Esophagus (tissue), 2 donors: Measurements from ENCODE around the gene SPAAR. TPM values are rescaled to one million over a fixed set of nuclear protein-coding genes. Genes with fewer than 3 reads are reported as not detected.

Experiments
- H3K27ac ChIP-seq, 2 donors: one replicate each; pipeline ENCODE4 v1.5.1; 2013; ENCODE audit warnings: low read depth in 2 of 2, mild to moderate bottlenecking in 2 of 2, inconsistent platforms in 1 of 2, low read length in 1 of 2, moderate library complexity in 1 of 2
- H3K27me3 ChIP-seq, 2 donors: one replicate each; pipeline ENCODE4 v1.6.1; 2013; ENCODE audit warnings: low read length in 2 of 2, control low read depth in 1 of 2, mild to moderate bottlenecking in 1 of 2; ENCODE audit not compliant: insufficient read depth in 2 of 2, control insufficient read depth in 1 of 2
- H3K36me3 ChIP-seq, 2 donors: one replicate each; pipeline ENCODE4 v1.6.1; 2013; ENCODE audit warnings: low read length in 1 of 2; ENCODE audit not compliant: control insufficient read depth in 2 of 2, insufficient read depth in 2 of 2
- H3K4me1 ChIP-seq, 2 donors: one replicate each; pipeline ENCODE4 v1.6.1; 2013; ENCODE audit warnings: low read length in 1 of 2; ENCODE audit not compliant: control insufficient read depth in 2 of 2, insufficient read depth in 2 of 2
- H3K4me3 ChIP-seq, 2 donors: one replicate each; pipeline ENCODE4 v1.5.1; 2013; ENCODE audit warnings: low read length in 2 of 2, mild to moderate bottlenecking in 2 of 2, low read depth in 1 of 2, moderate library complexity in 1 of 2
- H3K9me3 ChIP-seq, 2 donors: one replicate each; pipeline ENCODE4 v1.6.1; 2013; ENCODE audit warnings: mild to moderate bottlenecking in 2 of 2, low read depth in 1 of 2, low read length in 1 of 2, moderate library complexity in 1 of 2; ENCODE audit not compliant: control insufficient read depth in 2 of 2, insufficient read depth in 1 of 2
- WGBS, 2 donors: extraction: QIAGEN DNeasy Blood & Tissue Kit; methylation state at CpG; one replicate each; pipeline ENCODE4 v1.1.7; 2013; 5-methylcytosine and 5-hydroxymethylcytosine counted together
- polyA plus RNA-seq, 2 donors: library from polyadenylated mRNA; stranded (reverse); fragments of 200-250 nt; gene quantifications; one replicate each; pipeline ENCODE4 v1.2.3, GENCODE V29; 2013
- donor health status: healthy with polysubstance abuse.
- donor health status: Bipolar disorder and iron deficiency.

Gene SPAAR
- polyA plus RNA-seq, 2 donors: 0.29 to 0.33 TPM

GRCh38 chr9:35956651-35957050 lies 47.4 kb downstream of the SPAAR start:
- Histone ChIP-seq H3K27me3 (peaks cover 0 to 2% of the 10 kb centered on the region in 2 donors), H3K27ac (no peak overlapping the region), H3K9me3 (no peaks in the 10 kb centered on the region), H3K4me1 (no peaks in the 10 kb centered on the region), H3K36me3 (no peaks in the 10 kb centered on the region), H3K4me3 (no peak overlapping the region)
- 73 to 81% methylated on average over 5 of the region's 5 CpGs for WGBS, 2 donors

GRCh38 chr9:35958104-35958837 lies 49.0 kb downstream of the SPAAR start, which contains the start of gene OR2S2:
Gene OR2S2, minus strand, starts transcription at chr9:35958154. Its CDS starts 56 bp downstream, at chr9:35958098.
- WGBS, 2 donors: 81 to 88% methylated on average over 5 of the region's 5 CpGs
- peaks cover 0 to 2% of the 10 kb centered on the region in 2 donors for H3K27me3 ChIP-seq
- H3K27ac ChIP-seq: no peak within 1 kb of the TSS
- no peaks in the 10 kb centered on the region for H3K9me3 ChIP-seq
- H3K4me3 ChIP-seq: no peak within 1 kb of the TSS
- no peaks in the 10 kb centered on the region for H3K4me1 ChIP-seq
- no peaks in the 10 kb centered on the region for H3K36me3 ChIP-seq

GRCh38 chr9:35960039-35960655 lies 50.9 kb downstream of the SPAAR start:
- no peaks in the 10 kb centered on the region for H3K36me3 ChIP-seq
- 77 to 81% methylated on average over 3 of the region's 3 CpGs for WGBS, 2 donors
- H3K27me3 ChIP-seq: peaks cover 0 to 2% of the 10 kb centered on the region in 2 donors
- no peak overlapping the region for H3K27ac ChIP-seq
- H3K4me3 ChIP-seq: no peak overlapping the region
- H3K4me1 ChIP-seq: no peaks in the 10 kb centered on the region
- no peaks in the 10 kb centered on the region for H3K9me3 ChIP-seq

Other genes starting within 250 kb of the SPAAR start
- 1 to 10 TPM; 2.4 to 4.0 TPM for gene ARHGEF39, start 244.3 kb upstream of the SPAAR start, polyA plus RNA-seq
- gene CA9, start 235.6 kb upstream of the SPAAR start, polyA plus RNA-seq: under 1 TPM; 0.18 to 0.94 TPM
- 1,000 to 10,000 TPM; 1,007 to 1,288 TPM for gene TPM2, start 219.6 kb upstream of the SPAAR start, polyA plus RNA-seq
- 10 to 100 TPM; 53.2 to 89.5 TPM for gene TLN1, start 177.3 kb upstream of the SPAAR start, polyA plus RNA-seq
- 10 to 100 TPM; 10.5 to 13.6 TPM for gene CREB3, start 176.8 kb upstream of the SPAAR start, polyA plus RNA-seq
- gene GBA2, start 160.3 kb upstream of the SPAAR start, polyA plus RNA-seq: 10 to 100 TPM; 26.7 to 45.8 TPM
- 1 to 10 TPM; 5.3 to 6.3 TPM for gene RGP1, start 160.2 kb upstream of the SPAAR start, polyA plus RNA-seq
- gene MSMP, start 155.2 kb upstream of the SPAAR start, polyA plus RNA-seq: under 1 TPM in 1 of 2 donors, not detected in 1; 0.06 TPM
- gene NPR2, start 117.9 kb upstream of the SPAAR start, polyA plus RNA-seq: 1 to 10 TPM; 3.8 to 5.1 TPM
- gene SPAG8, start 97.2 kb upstream of the SPAAR start, polyA plus RNA-seq: under 1 TPM; 0.52 to 0.57 TPM
- gene HINT2, start 94.4 kb upstream of the SPAAR start, polyA plus RNA-seq: 10 to 100 TPM; 43.1 to 45.0 TPM
- not detected for gene FAM221B, start 80.8 kb upstream of the SPAAR start, polyA plus RNA-seq
- gene TMEM8B, start 80.3 kb upstream of the SPAAR start, polyA plus RNA-seq: 1 to 10 TPM; 2.2 to 3.0 TPM
- gene OR13J1, start 39.1 kb upstream of the SPAAR start, polyA plus RNA-seq: not detected
- under 1 TPM; 0.61 to 0.94 TPM for gene HRCT1, start 3.3 kb upstream of the SPAAR start, polyA plus RNA-seq
- not detected for gene OR2S2, start 48.7 kb downstream of the SPAAR start, polyA plus RNA-seq
- gene RECK, start 127.4 kb downstream of the SPAAR start, polyA plus RNA-seq: 1 to 10 TPM; 1.0 to 1.5 TPM
- gene GLIPR2, start 227.2 kb downstream of the SPAAR start, polyA plus RNA-seq: 1 to 10 TPM; 3.7 to 8.0 TPM